ENCODE results near the gene NFKBIE. TPM values are rescaled to one million over a fixed set of nuclear protein-coding genes. Genes with fewer than 3 reads are reported as not detected.

Gene NFKBIE
- total and polyA plus RNA-seq, 8 donors = 0.89 to 23.5 (median 10.3) TPM; not detected in 2

- Histone ChIP-seq H3K9me3 (no peaks in the 10 kb centered on the region), H3K27me3 (no peaks in the 10 kb centered on the region), H3K4me3 (peak overlapping the region; percentile 82 to 96 (median 92)), H3K27ac (peak overlapping the region; percentile 94 to 97 (median 95)), H3K4me1 (peaks cover 33 to 65% (median 54%) of the 10 kb centered on the region in 4 donors), H3K36me3 (peaks cover 54 to 75% (median 65%) of the 10 kb centered on the region in 4 donors)
- no peak for DNase-seq
- intact Hi-C loops (cut with DNase I; ENCODE audit: low total_unique reads) = no loop called here
- TF ChIP-seq POLR2AphosphoS5 (IDR thresholded peaks at IDR 0.05) (no peak), EP300 (IDR thresholded peaks at IDR 0.05) (no peak), CTCF (IDR thresholded peaks at IDR 0.05) (no peak), POLR2A (IDR thresholded peaks at IDR 0.05) (no peak)
- WGBS, 5 donors = 0 to 1% (median 0%) methylated on average over 4 to 12 of the region's 12 CpGs
Observed at GRCh38 chr6:44256775-44257024, 8.7 kb downstream of the NFKBIE start.

- WGBS, 5 donors = 11 to 19% (median 17%) methylated on average over 15 of the region's 15 CpGs
Observed at GRCh38 chr6:44255871-44256774, 9.2 kb downstream of the NFKBIE start.

GRCh38 chr6:44255105-44255808, 10.1 kb downstream of the NFKBIE start:
- Histone ChIP-seq H3K9me3 (no peaks in the 10 kb centered on the region), H3K36me3 (peaks cover 64 to 77% (median 73%) of the 10 kb centered on the region in 4 donors), H3K27me3 (no peaks in the 10 kb centered on the region), H3K4me1 (peaks cover 33 to 73% (median 61%) of the 10 kb centered on the region in 4 donors), H3K27ac (peak overlapping the region in 3 of 5 donors; percentile 95 to 97 (median 95)), H3K4me3 (no peak overlapping the region)
- DNase-seq = no peak
- TF ChIP-seq CTCF (IDR thresholded peaks at IDR 0.05) = no peak
- TF ChIP-seq POLR2AphosphoS5 (IDR thresholded peaks at IDR 0.05) = peak in 1 of 3 donors; percentile 56
- TF ChIP-seq POLR2A (IDR thresholded peaks at IDR 0.05) = no peak
- no peak for TF ChIP-seq EP300 (IDR thresholded peaks at IDR 0.05)
- intact Hi-C loops (cut with DNase I; ENCODE audit: low total_unique reads) = no loop called here
- 43 to 55% (median 50%) methylated on average over 14 to 16 of the region's 16 CpGs for WGBS, 5 donors

More at GRCh38 chr6:44255871-44256774, 9.2 kb downstream of the NFKBIE start:
- Histone ChIP-seq H3K4me1 (peaks cover 33 to 65% (median 55%) of the 10 kb centered on the region in 4 donors), H3K4me3 (peak overlapping the region; percentile 82 to 96 (median 92)), H3K27me3 (no peaks in the 10 kb centered on the region), H3K27ac (peak overlapping the region; percentile 94 to 97 (median 95)), H3K9me3 (no peaks in the 10 kb centered on the region), H3K36me3 (peaks cover 56 to 75% (median 68%) of the 10 kb centered on the region in 4 donors)
- peak in 1 of 2 donors; percentile 48 for DNase-seq
- TF ChIP-seq EP300 (IDR thresholded peaks at IDR 0.05) (no peak), POLR2AphosphoS5 (IDR thresholded peaks at IDR 0.05) (peak in 1 of 3 donors; percentile 10)
- intact Hi-C loops (cut with DNase I; ENCODE audit: low total_unique reads) = no loop called here

- Histone ChIP-seq H3K4me1 (peaks cover 41 to 82% (median 69%) of the 10 kb centered on the region in 4 donors), H3K9me3 (no peaks in the 10 kb centered on the region), H3K36me3 (peaks cover 65 to 77% (median 73%) of the 10 kb centered on the region in 4 donors), H3K4me3 (no peak overlapping the region), H3K27me3 (no peaks in the 10 kb centered on the region), H3K27ac (peak overlapping the region in 1 of 5 donors; percentile 97)
- no peak for DNase-seq
- no peak for TF ChIP-seq POLR2AphosphoS5 (IDR thresholded peaks at IDR 0.05)
- TF ChIP-seq EP300 (IDR thresholded peaks at IDR 0.05) = no peak
- no peak for TF ChIP-seq CTCF (IDR thresholded peaks at IDR 0.05)
- TF ChIP-seq POLR2A (IDR thresholded peaks at IDR 0.05) = no peak
- 68 to 73% (median 72%) methylated on average over 12 of the region's 12 CpGs for WGBS, 5 donors
- intact Hi-C loops (cut with DNase I; ENCODE audit: low total_unique reads) = no loop called here
Observed at GRCh38 chr6:44254191-44255104, 10.9 kb downstream of the NFKBIE start.
